NCI-H2196 treated with DMSO at 0.1 percent for 48 hours (cell line): ENCODE results near the gene HELZ.
"Not testable (repeated sequence)": the region's sequence is repeated elsewhere in the genome, so short reads cannot be mapped to it uniquely, and the experiment has no call there.

ENCODE experiments used
- DNase-seq: peaks from one replicate; lab custom pipeline; 2025; ENCODE audit not compliant: unreplicated experiment; lab: John Stamatoyannopoulos, UW

Gene HELZ

DNA sequence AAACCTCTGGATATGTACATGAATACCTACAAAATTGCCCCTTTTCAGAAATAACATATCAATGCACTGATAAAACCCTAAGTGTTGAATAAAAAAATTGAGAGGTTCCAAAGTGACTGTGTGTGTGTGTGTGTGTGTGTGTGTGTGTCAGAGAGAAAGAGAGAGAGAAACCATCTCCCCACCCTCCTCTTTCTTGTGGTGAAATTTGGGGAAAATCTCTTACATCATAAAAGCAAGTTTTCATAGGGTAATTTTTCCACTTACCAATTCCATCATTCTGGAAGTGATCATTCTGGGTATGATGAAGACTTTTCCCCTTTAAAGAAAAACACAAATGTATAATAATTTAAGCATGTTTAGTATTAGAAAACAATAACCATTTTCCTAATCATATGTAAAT is 121.3 kb downstream of the HELZ start:
- DNase-seq, result no peak

DNA sequence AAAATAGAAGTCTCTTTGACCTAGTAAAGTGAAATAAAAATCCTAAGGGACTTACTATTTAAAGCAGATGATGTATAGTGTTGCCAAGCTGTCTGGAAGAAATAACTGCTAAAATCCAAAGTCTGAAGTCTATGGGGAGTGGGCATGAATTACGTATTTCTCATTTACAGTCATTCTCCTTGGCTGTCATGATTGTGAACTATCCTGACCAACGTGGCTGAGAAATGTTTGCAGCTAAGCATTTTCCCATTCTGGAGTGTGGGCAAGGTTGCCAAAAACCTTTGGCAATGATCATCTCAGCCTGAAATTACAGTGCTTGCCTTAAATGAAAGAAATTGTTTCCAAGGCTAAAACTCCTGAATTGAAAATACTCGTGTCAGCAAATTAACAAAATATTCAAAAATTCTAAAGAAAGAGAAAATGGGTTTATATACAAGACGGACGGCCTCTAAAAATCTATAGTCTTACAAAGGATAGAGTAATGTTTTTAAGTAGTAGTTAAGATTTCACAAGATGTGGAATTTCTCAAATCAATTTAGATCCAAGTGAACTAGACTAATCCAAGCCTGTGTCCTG is 123.6 kb downstream of the HELZ start:
- no peak for DNase-seq

DNA sequence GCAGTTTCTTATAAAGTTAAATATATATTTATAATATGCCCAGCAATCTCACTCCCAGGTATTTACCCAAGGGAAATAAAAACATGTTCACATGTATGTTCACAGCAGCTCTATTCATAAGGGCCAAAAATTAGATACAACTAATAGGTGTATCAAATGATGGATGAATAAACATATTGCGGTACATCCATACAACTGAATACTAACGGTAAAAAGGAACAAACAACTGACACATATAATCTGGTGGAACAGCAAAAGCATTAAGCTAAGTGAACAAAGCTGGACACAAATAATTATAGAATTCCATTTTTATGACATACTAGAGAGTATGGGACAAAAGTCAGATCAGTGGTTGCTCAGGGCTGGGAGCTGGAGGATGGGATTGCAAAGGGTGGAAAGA is 125.9 kb downstream of the HELZ start:
- no peak for DNase-seq

DNA sequence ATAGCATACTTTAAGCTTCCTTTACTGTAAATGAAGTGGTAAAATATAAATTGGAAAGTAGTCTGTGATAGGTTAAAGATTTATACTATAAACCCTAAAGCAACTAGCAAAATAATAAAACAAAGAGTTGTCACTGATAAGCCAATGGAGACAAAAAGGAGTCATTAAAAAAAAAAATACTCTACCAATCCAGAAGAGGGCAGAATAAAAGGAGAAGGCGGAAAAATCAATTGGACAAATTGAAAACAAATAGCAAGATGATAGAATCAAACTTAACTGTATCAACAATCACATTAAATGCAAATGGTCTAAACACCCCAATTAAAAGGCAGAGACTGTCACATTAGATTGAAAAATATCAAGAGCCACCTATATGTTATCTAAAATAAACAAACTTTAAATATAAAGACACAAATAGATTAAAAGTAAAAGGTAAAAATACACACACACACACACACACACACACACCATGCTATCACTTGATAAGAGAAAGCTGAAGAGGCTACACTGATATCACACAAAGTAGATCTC is 128.9 kb downstream of the HELZ start:
- DNase-seq, result no peak

DNA sequence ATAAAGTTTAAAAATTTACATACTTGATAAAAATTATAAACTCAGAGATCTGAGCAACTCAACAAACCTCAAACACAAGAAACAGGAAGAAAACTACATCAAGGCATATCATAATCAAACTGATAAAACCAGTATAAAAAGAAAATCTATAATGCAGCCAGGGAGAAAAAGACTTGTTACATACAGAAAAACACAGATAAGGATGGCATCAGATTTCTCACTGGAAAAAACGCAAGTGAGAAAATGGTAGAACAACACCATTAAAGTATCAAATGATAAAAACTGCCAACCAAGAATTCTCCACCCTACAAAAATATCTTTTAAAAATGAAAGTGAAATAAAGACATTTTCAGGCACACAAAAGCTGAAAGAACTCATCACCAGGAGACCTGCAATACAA is 129.6 kb downstream of the HELZ start:
- no peak for DNase-seq

DNA sequence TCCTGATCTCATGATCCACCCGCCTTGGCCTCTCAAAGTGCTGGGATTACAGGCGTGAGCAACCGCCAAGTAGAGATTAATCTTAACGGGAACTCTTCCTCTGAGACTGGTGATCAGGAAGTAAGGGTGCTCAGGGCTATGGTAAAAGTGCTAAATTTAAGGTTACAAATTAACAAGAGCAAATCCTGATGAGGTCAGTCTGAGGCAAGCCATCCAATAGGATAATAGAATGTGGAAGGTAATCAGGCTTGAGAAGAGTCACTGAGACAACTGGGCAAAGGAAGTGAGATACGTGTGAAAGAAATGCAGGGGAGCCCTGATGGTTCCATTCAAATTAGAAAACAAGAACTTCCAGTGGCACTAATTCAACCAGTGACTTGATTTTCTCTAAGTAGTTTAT is 131.5 kb downstream of the HELZ start:
- DNase-seq, result no peak

DNA sequence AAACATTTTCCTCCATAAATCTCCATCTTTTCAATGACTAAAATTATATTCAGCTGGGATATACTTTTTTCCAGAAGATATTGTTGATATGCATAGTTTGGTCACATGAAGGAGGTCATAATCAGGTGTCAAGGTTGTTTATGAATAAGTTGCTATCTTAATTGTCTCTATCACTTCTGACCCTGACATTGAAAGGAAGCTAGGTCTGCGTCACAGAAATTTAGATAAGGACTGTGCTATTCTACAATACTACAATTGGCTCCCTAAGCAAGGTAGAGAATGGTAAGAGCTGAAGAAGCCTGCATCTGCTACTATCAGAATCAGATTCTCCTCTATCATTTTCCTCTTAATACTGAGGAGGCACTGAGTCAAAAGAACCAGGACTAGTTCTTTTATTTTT is 133.2 kb downstream of the HELZ start:
- DNase-seq, result no peak

DNA sequence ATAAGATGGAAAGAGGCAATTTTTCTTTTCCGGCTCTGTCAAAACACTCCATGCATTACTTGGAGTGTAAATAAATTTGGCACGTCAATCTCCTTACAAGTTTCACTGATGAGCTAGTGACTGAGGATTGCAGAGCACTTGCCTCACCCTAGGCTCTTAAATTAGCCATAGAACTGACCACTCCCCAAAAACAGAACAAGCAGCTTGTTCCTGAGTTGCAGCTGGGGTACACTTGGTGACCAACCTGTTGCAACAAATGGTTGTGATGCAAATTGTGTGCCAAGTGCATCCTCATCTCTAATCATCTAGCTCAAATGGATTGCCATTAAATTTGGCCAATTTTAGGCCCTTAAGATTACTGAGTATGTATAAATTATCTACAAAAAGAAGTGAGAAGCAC is 133.7 kb downstream of the HELZ start:
- no peak for DNase-seq

DNA sequence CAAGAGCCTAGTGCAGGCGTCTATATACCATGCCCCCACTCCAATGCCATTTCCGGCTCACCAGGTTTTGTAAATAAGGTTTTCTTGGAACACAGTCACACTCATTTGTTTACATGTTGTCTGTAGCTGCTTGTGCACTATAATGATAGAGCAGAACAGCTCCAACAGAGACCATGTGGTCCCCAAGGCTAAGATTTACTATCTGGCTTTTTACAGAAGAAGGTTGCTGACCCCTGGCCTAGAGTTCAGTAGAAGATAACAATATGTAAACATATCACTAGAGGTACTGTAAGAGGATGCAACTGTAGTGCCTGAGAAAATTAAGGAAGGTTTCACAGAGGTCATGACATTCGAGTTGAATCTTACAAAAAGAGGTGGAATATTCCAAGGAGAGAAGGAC is 134.4 kb downstream of the HELZ start:
- no peak for DNase-seq

DNA sequence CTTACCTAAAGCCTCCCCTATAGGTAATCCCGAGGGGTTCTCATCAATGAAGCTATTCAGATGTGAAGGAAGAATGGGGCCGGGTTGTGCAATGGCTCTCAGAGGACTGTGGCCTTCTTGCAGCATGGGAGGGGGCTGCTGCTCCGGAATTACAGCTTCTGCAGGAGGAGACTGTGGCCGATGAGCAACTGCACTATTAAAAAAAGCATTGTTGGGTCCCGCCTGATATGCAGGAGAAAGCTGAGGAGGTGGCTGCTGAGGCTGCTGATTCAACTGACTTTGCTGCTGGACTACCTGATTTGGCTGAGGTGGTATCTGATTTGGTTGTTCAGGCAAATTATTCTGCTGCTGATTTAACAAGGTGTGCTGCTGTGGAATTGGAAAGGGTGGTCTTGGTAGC is 135.9 kb downstream of the HELZ start:
- DNase-seq, result no peak

DNA sequence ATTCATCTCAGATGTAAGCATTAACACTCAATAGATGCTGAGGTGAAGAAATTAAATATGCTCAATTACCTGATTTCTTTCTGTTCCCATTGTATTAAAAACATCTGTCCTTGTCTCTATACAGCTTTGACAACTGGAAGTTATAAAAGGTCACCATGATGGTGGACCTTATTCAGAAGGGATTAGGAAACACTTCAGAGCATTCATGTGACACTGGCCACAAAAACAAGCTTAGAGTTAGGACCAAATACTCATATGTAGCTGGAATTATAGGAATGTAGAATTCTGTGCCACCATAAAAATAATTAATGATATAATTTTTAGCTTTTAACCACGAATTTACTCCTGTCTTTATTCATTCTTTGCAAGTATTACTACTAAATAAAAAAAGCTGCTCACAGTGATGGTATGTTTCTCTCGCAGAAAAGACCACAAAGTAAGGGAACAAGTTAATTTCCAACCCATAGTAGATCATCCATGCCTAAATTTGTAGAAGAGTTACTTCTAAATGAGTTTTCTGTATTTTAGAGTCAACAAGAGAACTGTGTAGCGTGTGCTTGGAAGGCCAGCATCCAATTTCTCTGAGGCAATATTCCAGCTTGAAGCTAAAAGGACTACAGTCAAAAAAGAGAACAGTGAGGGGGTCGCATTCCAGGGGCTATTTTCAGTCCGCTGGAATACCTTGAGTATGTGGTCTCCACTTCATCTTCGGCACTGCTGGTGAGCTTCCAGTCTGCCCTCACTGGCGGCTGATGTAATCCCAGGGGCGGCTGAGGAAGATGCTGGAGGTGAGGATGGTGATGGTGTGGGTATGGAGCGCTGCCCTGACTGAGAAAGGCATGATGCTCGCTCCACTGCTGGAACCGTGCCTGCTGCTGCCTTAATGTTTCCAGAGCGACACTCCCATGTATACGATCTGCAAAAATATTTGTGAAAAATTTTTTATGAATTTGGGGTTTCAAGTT is 136.9 kb downstream of the HELZ start:
- DNase-seq, result no peak

DNA sequence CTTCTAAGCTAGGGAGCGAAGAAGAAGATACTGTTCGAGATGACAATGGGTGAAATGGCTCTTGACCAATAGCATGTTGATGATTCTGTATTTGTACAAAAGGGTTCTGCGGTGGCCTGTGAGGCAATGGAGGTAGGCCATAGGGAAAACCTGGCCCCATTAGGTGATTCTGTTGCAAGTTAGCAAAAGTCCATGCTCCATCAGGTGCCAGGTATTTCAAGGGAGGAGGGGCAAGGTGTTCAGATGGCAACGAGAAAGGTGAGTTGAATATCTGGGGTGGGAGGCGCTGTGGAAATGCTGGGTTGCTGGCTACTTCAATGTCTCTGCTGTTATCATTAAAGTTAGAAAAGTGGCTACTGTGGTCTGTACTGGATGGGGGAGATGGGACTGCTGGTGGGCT is 137.8 kb downstream of the HELZ start:
- no peak for DNase-seq

DNA sequence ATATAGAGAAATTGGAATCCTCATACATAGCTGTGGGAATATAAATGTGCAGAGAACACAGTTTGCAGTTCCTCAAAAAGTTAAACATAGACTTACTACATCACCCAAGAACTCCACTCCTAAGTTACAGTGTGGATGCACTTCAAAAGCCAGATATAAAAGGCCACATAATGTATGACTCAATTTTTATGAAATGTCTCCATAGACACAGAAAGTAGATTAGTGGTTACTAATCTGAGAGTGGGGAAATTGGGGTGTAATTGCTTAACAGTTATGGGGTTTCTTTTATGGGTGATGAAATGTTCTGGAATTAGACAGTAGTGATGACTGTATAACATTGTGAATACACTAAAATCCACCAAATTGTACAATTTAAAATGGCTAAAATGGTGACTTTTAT is 139.8 kb downstream of the HELZ start:
- DNase-seq, result no peak

DNA sequence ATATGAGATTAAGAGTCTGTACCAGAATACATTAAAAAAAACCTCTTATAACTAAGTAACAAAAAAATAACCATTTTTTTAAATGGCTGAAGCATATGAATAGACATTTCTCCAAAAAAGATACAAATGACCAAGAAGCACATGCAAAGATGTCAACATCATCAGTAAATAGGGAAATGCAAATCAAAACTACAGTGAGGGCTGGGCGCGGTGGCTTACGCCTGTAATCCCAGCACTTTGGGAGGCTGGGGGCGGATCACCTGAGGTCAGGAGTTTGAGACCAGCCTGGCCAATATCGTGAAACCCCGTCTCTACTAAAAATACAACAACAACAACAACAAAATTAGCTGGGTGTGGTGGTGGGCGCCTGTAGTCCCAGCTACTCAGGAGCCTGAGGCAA is 140.4 kb downstream of the HELZ start:
- not testable (repeated sequence) for DNase-seq

DNA sequence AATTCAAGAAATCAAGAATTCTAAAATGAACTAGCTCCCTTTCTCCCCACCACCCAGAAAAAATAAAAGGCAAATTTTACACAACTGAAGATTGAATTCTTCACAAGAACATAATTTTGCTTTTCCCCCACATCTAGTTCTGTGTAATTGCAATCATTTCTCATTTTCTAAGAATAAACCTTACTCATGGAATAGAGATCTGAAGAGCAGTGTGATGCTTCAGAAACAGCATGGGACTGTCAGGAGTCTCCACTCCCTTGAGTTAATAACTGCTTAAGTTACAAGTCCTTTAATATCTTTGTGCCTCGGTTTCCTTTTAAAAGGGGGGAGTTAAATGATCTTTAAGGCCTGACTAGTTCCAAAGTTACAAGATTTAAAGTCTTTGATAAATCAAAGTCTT is 147.0 kb downstream of the HELZ start:
- DNase-seq, result no peak

DNA sequence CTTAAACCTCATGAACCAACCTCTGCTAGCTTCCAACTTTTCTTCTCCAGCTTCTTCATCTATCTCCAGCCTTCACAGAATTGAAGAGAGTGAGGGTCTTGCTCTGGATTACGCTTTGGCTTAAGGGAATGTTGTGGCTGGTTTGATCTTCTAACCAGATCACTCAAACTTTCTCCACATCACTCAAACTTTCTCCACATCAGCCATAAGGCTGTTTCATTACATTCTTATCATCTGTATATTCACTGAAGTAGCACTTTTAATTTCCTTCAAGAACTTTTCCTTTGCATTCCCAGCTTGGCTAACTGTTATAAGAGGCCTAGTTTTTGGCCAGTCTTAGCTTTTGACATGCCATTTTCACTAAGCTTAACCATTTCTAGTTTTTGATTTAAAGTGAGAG is 148.4 kb downstream of the HELZ start:
- no peak for DNase-seq

DNA sequence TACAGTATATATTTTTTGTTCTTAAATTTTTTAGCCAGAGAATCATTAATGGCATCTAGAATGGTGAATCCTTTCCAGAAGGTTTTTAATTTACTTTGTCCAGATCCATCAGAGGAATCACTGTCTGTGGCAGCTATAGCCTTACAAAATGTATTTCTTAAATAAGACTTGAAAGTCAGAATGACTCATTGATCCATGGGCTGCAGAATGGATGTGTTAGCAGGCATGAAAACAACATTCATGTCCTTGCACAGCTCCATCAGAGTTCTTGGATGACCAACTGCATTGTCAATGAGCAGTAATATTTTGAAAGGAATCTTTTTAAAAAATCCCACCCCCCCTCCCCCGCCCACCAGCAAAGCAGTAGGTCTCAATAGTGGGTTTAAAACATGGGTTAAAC is 149.2 kb downstream of the HELZ start:
- DNase-seq, result no peak

DNA sequence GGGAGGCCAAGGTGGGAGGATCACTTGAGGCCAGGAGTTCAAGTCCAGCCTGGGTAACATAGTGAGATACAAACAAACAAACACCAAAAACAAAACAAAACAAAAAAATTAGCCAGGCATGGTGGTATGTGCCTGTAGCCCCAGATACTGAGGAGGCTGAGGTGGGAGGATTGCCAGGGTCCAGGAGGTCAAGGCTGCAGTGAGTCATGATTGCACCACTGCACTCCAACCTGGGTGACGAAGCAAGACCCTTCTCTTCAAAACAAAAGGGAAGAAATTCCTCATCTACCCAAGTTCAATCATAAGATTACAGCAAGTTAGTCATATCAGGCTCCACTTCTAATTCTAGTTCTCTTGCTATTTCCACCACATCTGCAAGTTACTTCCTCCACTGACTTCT is 149.7 kb downstream of the HELZ start:
- DNase-seq, result not testable (repeated sequence)

DNA sequence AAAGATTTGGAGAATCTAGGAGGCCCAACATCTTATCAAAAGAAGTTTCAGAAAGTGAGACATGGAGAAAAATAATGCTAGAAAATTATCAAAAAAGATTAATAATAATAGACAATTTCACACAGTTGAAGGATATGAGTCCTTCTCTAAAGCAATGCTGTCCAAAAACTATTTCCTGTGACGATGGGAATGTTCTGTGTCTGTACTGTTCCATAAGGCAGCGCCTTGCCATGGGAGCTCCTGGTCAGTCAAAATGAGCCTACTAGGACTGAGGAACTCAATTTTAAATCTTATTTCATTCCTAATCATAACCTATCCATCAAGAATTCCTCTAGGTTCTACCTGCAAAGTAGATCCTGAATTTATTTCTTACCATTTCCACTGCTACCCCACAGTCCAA is 151.6 kb downstream of the HELZ start:
- DNase-seq, result no peak

DNA sequence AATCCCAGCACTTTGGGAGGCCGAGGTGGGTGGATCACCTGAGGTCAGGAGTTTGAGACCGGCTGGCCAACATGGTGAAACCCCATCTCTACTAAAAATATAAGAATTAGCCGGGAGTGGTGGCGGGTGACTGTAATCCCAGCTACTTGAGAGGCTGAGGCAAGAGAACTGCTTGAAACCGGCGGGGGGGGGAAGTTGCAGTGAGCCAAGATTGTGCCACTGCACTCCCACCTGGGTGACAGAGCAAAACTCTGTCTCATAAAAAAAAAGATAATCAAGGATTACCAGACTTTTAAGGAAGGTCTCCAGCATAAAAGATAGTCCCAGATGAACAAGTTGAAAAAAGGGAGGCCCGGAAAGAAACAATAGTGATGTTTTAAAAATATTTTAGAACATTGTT is 152.3 kb downstream of the HELZ start:
- not testable (repeated sequence) for DNase-seq

DNA sequence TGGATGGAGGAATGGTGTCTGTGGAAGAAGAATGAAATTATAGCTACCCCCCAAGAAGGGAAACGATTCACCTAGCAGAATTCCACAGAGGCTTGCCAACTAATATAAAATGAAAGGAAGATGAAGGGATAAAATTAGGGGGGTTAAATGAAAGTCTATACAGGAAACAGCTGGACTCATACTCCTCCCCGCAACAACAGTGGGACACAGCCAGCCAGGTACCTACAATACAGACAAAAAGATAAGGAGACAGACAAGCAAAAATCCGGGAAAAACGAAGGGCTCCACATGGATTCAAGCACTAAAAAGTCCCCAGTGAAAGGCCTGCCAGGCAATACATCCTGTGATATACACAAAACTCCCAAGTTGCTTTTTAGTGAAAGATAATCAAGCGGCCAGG is 152.7 kb downstream of the HELZ start:
- no peak for DNase-seq

DNA sequence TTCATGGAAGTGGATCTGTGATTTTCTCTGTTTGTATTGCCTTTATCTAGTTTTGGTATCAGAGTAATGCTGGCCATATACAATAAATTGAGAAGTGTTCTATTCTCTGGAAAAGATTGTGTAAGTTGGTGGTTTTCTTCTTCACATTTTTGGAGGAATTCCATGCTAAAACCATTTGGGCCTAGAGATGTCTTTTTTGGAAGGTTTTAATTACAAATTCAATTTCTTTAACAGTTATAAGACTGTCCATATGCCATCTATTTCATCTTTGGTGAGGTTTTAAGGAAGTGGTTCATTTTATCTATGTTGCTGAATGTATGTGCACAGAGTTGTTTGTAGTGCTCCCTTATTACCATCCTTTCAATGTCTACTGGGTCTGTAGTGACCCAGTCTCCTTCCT is 154.7 kb downstream of the HELZ start:
- no peak for DNase-seq
